Kidney tubule cell (primary cell): Measurements from ENCODE around the gene RNF133.

Source experiments
- DNase-seq: peaks from one replicate; pipeline ENCODE4 v3.0.0-alpha.2; 2018; ENCODE audit warnings: low spot score

RNF133 gene, protein sequence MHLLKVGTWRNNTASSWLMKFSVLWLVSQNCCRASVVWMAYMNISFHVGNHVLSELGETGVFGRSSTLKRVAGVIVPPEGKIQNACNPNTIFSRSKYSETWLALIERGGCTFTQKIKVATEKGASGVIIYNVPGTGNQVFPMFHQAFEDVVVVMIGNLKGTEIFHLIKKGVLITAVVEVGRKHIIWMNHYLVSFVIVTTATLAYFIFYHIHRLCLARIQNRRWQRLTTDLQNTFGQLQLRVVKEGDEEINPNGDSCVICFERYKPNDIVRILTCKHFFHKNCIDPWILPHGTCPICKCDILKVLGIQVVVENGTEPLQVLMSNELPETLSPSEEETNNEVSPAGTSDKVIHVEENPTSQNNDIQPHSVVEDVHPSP

DNA sequence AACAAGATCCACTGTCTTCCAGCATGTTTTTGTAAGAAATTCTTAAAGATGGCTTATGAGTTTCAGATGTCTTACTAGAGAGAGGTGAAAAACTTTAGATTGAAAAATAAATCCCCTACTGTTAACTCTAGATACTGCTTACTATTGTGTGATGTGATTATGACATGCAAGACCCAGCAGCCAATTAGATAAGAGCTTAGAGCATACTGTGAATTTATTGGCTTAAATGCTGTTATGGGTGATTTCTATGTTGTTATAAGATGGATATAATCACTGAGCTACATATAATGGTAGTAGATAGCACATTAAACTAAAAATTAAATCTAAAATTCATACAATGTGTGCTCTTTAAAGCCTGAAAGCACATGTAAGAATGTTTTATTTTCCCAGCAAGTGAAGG lies at the start of gene RNF133:
TSS of gene RNF133 (minus strand) at position 101 of the 400 bp plus-strand sequence. CDS start 199 bp downstream, outside the sequence.
- DNase-seq: no peak

DNA sequence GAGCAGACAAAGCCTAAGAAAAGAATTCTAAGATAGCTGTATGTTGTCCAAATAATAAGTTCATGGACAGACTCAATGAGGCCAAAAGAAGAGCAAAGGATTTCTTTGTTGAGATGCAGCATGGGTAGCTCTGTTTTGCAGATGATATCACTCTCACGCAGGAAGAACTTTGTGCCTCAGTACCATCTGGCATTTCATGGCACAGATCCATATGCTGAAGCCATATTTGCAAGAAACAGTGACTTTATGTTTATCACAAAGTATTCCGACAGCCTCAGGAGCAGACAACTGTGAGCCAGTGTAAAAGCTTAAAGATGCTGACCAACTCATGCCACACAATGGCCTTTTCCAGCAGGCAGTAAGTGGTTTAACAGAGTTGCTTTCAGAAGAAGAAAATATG lies 49.3 kb upstream of the RNF133 start:
- no peak for DNase-seq

DNA sequence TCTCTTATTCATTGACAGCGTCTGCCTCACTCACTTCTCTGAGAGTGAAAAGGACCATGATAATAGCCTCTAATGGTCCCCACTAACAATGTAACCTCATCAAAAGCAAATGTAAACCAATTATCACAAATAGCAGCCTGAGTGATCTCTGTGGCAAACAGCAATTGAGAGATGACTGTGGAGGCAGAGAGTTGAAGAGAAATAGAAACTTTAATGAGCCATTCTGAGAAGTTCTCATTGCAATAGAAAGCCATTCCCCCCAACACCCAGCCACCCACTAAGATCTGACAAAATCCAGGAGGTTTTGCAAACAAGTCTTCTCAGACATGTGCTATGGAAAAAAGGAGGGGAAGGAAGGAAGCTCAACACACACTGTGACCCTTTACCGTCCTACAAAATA lies 48.0 kb upstream of the RNF133 start:
- no peak for DNase-seq

DNA sequence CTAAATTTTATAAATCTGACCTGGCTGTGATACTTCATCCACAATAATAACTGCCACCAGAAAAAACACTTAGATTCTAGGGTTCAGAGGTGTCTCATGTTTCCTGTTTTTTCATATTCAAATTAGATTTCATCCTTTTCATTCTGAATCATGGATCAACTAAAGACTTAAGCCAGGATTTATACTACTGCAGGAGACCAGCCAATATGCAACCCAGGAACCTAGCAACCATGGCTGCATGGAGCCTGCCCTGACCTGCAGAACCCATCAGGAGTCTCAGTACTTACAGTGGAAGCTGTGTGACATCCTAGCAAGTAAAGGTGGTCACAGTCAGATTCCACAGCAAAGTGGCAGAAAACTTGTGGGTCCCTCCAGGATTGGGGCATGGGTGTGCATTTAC lies 44.3 kb upstream of the RNF133 start:
- no peak for DNase-seq

DNA sequence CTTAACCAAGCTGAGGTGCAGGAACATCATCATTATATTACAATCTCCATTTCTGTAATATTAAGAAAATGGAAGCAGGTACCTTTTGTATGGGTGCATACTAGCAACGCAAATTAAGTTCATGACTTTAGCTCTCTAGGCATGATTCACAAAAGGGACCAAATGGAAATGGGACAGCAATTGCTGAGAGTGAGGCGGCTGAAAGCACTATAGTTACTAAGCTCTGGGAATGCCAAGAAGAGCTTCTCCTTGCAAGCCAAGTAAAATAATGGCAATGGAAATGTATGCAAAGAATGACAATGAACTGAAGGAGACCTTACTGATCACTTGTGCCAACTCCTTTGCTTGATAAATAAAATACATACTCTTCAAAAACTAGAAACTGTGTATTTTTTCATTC lies 40.0 kb upstream of the RNF133 start:
- DNase-seq: no peak

DNA sequence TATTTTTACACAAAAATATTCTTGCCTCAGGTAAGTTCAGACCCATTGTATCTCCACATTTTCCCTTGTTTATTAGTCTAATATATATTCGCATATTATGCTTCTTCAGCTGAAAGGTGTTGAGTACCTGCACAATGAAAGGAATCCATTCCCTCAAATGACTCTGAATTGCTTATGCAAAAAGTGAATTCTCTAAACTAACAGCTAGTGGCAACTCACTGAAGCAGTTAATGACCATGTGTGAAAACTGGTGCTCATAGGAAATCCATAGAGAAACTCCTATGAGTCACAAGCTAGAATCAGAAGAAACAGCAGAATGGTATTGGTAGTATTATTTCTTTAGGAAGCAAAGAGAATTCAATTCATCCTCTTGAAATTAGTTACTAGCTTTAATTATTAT lies 37.3 kb upstream of the RNF133 start:
- peak; percentile 28 for DNase-seq

DNA sequence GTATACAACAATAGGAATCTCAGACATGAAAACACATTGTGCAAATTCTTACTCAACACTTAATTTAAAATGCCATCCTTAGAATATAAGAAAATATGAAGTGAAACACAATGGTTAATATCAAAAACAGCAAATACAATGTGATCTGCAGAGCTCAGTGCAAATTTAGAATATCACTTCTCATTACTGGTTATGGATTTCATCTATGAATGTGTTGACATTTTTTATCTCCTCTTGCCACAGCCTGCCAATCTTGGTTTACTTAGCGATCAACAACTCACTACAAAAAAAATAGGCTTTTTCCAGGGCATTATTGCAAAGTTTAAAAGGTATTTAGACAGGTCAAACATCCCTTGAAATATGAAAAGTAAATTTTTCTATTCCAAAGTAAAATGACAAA lies 28.8 kb upstream of the RNF133 start:
- DNase-seq: no peak

DNA sequence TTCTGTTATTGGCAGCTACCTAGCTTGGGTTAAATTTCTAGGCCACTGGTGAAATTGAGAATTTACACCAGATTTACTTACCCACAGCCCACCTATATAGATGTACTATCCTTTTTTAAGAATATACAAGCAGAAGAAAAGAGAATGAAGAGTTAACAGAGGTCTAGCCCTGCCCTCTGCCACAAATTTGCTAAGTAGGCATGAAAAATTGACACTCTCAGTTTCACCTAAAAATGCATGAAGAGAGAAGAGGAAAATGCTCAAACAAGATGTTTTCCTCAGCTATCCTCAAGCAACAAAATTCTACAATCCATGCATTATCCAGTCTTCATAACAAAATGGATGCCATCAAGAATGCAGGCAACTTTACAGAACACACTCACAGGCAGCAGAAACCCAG lies 28.4 kb upstream of the RNF133 start:
- no peak for DNase-seq

DNA sequence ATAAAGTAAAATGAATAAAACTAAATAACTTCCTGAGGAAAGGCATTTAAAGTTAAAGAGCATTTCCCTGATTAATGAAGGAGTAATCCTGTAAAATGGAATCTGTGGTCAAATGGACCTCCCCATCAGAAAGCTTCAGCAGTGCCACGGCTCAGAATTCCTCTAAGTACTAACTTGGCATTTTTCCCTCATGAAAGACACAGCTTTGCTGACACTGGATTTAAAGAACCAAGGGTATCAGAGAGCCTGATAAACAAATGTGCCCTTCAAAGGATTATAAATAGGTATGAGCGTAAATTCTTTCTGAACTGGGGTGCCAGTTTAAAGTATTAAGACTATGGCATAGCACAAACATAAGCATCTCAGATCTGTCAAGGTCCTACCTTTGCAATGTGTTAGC lies 28.0 kb upstream of the RNF133 start:
- no peak for DNase-seq

DNA sequence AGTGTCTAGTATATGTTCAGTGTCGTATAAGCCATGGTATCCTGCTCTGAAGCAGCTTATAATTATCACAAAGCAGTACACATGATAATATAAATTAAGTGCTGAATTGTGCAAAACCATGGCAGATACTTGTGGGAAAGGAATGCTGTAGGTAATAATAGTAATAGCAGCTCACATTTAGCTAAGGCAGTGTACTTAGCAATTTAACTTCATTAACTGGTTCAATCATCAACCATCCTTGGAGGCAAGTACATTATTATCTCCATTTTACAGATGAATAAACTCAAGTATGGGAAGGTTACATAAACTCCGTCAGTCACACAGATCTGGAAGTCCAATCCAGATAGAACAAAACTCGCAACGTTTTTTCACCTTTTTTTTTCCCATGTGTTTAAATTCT lies 25.4 kb upstream of the RNF133 start:
- DNase-seq: no peak

DNA sequence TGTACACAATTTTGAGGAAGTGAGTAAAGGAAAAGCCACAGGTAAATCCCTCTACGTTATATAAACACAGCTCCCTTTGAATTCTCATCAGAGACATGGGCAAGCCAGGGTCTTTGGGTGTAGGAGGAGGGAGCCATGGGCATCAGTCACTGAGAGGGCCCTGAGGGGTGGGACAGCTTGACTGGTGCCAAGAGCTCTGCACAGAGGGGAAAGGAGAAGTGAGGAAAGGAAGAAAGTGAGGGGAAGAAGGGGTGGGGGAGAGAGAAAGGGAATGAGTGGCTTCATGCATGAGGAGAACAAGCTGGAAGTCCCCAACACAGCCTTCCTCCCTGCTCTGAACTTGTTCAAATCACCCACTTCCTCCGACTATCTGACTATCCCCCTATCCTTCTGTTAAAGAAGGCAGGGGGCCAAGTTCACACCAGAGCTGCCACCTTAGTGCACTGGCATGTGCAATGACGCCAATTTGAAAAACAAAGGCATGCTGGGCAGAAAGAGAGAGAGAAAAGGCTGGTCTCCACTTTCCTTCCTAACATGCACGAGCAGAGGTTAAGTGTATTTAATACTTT lies 20.2 kb upstream of the RNF133 start:
- no peak for DNase-seq

DNA sequence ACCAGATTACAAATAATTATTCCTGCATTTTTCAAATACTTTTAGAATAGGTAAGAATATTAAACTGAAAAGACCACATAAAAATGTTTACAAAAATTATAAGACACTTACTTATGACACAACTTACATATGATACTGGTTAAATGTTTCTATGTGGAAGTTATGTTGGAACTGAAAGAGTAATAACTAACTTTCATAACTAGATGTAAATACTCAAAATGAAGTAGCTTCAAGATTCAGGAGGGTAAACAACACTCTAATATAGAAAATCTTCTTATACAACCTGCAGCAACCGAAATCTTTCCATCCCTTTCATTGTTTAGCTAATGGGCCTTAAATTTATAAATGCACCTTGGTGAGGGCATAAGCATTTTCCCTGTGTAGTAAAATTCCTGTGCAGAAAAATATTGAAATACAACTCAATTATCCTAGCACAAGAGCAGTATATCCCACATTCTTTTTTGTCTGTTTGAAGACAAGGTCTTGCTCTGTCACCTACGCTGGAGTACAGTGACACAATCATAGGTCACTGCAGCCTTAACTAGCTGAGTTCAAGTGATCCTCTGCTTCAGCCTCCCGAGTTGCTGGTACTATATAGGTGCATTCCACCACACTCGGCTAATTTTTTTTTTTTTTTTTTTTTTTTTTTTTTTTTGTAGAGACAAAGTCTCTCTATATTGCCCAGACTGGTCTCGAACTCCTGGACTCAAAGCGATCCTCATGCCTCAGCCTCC lies 18.6 kb upstream of the RNF133 start:
- DNase-seq: no peak

DNA sequence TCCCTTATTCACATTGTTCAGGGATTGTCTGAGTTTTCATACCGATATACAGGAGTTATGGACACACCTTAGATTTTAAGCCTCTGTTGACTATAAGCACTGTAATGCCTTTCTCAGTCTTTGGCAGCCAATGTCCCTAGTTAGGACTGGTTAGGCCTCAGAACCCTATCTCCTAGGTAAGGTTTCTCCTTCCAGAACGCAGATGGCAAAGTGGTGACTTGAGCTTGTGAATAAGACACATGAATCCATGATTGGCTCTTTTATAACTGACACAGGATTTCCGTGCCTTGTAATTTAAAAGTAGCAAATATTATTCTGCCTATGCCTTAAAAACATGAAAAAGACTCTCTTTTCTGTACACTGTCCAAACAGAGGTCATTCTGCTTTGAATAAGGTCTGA lies 16.3 kb upstream of the RNF133 start:
- no peak for DNase-seq

DNA sequence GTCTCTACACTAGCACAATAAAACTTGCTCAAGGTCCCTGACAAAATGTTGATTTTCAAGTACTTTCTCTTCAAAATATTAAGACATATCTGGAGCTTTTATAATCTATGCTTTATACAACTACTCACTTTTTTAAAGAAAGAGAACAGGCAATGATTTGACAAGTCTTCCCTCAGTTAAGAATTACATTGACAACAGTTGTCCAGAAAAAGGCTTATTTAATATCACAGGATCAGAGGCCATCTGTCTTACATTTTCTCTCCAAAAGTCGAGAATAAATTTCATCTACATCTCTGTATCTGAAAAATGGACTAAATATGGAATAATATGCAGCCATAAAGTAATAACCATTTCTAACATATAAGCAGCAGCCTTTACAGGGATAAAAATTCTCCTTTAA lies 12.0 kb upstream of the RNF133 start:
- DNase-seq: no peak

DNA sequence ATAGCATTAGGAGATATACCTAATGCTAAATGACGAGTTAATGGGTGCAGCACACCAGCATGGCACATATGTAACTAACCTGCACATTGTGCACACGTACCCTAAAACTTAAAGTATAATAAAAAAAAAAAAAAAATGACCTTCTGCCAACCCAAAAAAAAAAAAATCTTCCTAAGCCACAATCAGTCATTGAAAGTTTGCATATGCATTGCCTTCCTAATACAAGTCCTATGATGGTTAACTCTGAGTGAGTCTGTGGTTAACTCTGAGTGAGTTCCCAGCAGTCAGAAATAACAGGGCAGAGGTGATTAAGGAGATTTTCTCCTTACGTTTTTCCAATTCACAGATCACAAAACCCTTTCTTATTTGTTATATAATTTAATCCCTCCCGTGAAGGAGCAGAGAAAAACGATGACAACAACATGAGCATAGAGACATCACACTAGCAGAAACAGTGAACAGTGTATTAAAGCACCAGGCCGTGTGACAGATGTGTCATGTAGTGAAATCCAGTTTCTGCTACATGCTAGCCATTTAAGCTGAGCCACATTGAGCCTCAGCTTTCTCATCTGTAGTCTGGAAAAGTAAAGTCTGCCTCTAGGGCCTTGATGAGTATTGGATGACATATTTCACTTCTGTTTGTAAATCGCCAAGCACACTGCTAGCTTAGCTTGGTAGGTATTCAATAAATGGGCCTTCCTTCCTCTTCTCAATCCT lies 11.2 kb upstream of the RNF133 start:
- DNase-seq: no peak

DNA sequence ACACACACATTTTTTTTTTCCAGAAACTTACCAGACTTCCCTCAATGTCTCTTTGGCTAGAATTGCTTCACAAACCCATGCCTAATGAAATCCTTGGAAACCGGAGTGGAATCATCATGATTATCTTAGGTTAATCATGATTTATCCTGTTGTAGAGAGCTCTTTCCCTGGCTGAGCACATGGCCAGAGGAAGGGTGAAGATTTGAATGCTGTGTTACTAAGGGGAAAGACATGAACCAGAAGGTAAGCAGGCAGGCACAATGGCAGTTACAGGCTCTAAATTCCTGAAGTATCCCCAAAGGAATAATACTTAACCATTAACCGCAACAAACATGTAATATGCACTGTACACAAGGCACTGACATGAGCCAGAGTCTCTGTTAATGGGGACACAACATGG lies 7.9 kb upstream of the RNF133 start:
- DNase-seq: peak; percentile 13

DNA sequence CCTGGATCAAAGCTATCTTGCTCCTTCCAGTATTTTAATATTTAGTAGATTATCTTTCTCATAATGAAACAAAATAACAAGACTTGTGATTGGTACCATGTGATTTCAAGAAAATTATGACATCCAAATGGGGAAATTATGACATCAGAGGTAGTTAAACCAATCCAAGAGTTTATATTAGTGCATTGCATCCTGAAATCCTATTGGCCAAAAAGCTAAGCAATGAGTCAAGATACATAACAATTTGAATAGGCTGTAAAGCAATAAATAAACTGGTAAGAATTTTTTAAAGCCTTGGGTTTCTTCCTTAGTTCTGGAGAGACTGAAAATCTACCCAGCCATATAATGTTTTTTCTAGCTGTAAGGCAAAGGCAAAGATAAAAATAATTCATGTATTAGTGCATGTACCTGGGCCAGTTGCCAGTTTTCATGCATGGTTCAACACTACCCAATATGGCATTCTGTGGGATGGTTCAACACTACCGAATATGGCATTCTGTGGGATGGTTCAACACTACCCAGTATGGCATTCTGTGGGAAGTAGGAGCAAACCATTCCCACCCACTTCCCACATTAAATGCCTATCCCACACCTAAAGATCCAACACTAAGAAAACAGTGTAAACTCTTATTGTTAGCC lies 4.1 kb upstream of the RNF133 start, which contains the start of gene RNF148:
TSS of gene RNF148 (minus strand) at position 51 of the 639 bp plus-strand sequence. CDS start 172 bp downstream, outside the sequence.
- peak; percentile 57 for DNase-seq

DNA sequence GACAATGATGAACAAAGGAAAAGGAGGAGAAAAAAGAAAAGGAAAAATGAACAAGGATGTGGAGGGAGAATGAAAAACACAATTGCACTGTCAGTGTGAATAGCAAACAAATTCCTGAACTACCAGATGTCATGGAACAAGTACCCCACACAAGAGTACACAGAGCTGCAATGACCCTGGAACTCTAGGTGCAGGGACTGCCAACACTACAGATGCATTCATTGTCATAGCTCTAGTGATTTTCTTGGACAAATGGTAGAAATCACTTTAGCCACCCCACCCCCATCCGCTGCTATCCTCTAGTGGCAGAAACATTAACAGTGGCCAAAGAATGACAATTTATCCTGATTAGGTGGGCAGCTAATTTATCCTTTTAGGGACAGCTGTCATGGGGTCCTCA lies 3.1 kb downstream of the RNF133 start:
- DNase-seq: no peak

DNA sequence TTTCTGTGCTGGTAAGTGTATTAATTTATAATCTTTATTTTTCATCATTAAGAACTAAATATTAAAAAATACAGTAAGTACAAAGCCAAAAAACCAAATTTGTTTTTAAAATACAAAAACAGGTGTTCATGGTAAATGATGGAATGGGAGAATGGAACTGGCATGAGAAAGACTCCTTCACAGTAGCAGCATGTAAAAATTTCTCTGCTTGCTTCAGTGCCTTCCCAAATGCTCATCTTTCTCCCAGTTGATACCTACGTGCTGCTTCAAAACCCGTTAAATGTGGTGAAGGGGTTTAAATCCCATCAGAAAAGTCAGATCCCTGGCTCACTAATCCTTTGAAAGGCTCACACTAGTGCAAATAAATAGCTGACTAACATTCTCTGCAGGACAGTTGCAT lies 4.2 kb downstream of the RNF133 start:
- no peak for DNase-seq

DNA sequence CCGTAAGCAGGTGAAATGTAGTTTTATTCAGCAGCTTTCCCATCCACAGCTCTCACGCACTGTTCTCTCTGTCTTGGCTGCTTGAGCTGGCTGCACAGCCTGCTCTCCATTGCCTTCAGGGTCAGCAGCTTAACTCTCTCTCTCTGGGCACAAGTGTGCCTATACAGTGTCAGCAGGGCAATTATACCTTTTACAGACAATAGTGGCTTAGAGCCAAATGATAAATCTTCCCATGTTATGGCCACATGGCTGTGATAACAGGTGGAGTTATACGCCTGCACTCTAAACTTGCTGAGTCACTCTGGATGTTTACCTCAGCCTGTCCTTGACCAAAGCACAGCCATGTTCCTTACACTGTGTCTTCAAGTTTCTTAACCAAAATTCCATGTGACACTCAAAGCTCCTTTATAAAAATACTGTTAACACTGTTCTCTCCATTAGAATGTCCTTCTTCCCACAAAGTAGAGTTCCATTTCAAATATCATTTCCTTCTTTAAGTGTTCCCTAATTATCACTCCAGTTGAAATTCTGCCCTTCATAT lies 6.1 kb downstream of the RNF133 start:
- DNase-seq: no peak

DNA sequence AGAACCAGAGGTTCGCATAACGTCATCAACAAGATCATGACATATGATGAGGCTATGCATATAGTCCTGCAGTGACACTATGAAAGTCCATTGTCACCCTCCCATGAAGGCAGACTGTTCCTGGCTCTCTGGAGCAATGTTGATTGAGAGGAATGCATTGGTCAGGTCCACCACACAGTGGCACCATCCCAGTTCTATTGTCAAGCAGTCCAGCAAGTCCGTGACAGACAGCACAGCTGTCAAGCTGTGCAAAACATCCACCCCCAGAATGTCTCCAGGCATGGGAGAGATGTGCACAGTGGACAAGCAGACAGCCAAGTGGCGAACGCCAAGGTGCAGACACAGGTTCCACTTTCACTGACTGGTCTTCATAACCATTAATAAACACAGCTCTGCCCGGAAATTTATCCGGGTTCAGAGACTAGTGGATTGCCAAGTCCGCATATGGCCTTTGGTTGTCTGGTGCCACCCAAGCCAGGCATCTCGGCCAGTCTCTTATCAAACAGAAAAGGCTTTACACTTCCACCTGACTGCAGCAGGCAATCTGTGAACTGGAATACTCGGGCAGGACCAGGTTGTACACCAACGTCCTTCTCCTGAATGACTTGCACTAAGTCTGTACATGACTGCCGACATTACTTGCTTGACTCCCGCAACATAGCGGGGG lies 7.2 kb downstream of the RNF133 start:
- no peak for DNase-seq
